ENCODE results near the gene MNAT1.

DNA sequence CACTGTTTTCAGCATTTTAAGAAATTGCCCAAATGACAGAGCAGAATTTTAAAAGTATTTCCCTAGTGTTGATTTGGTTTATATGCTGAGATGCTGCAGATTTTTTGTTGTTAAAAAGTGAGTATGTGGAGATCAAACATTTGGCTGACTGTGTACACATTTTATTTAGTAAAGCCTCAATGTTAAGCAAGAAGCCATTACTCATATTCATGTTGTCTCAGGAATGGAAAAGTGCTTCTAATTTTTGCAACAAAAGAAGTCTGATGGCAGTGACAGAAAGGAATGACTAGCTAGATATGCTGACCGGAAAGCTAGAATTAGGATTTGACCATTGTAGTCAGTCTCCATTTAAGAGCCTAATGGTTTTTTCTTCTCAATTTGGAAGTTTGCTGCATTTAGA is 269.0 kb downstream of the MNAT1 start:
- TF ChIP-seq CTCF (IDR thresholded peaks at IDR 0.05; ENCODE audit: borderline replicate concordance, extremely low read depth, low read length, poor library complexity, severe bottlenecking) (no peak), EZH2 (IDR thresholded peaks at IDR 0.05; ENCODE audit: borderline replicate concordance, low read depth, low read length, severe bottlenecking) (no peak)
